KOPT-K1 (cell line): ENCODE results near the gene ARHGAP4.
A peak's percentile ranks its signal among the peaks of the same experiment; 100 is the strongest.

Source experiments
- H3K27ac ChIP-seq: fragments of 200-600 bp; sonication (generic); 2 replicates; pipeline ENCODE4 v1.5.1; 2016; ENCODE audit warnings: antibody characterized with exemption, mild to moderate bottlenecking, low read depth, low read length; ENCODE audit not compliant: poor library complexity, severe bottlenecking
- H3K36me3 ChIP-seq: fragments of 200-600 bp; sonication (generic); 2 replicates; pipeline ENCODE4 v1.5.1; 2017; ENCODE audit warnings: antibody characterized with exemption, mild to moderate bottlenecking, low read length, moderate library complexity; ENCODE audit not compliant: insufficient read depth
- H3K9me3 ChIP-seq: fragments of 200-600 bp; sonication (generic); 2 replicates; pipeline ENCODE4 v1.5.1; 2017; ENCODE audit warnings: antibody characterized with exemption, low read length, mild to moderate bottlenecking; ENCODE audit not compliant: insufficient read depth, poor library complexity, severe bottlenecking

The ARHGAP4 gene

GRCh38 chrX:153880440-153880815 is 45.6 kb downstream of the ARHGAP4 start:
- H3K9me3 ChIP-seq = no peaks in the 10 kb centered on the region
- H3K36me3 ChIP-seq = no peaks in the 10 kb centered on the region
- no peak overlapping the region for H3K27ac ChIP-seq

GRCh38 chrX:153879741-153880439 is 46.2 kb downstream of the ARHGAP4 start:
- H3K9me3 ChIP-seq = no peaks in the 10 kb centered on the region
- no peaks in the 10 kb centered on the region for H3K36me3 ChIP-seq
- H3K27ac ChIP-seq = peak overlapping the region; percentile 14

- Histone ChIP-seq H3K36me3 (no peaks in the 10 kb centered on the region), H3K27ac (peak overlapping the region; percentile 14), H3K9me3 (no peaks in the 10 kb centered on the region)
Observed at GRCh38 chrX:153878969-153879653, 47.0 kb downstream of the ARHGAP4 start.

GRCh38 chrX:153878345-153878744 is 47.7 kb downstream of the ARHGAP4 start:
- Histone ChIP-seq H3K9me3 (no peaks in the 10 kb centered on the region), H3K36me3 (no peaks in the 10 kb centered on the region), H3K27ac (peak overlapping the region; percentile 13)

GRCh38 chrX:153877571-153878261 is 48.3 kb downstream of the ARHGAP4 start:
- peak overlapping the region; percentile 13 for H3K27ac ChIP-seq

GRCh38 chrX:153876112-153876491 is 50.0 kb downstream of the ARHGAP4 start:
- no peaks in the 10 kb centered on the region for H3K9me3 ChIP-seq

More at GRCh38 chrX:153877571-153878261, 48.3 kb downstream of the ARHGAP4 start:
- Histone ChIP-seq H3K36me3 (no peaks in the 10 kb centered on the region), H3K9me3 (no peaks in the 10 kb centered on the region)

GRCh38 chrX:153875391-153876111 is 50.5 kb downstream of the ARHGAP4 start:
- H3K9me3 ChIP-seq = no peaks in the 10 kb centered on the region
- no peaks in the 10 kb centered on the region for H3K36me3 ChIP-seq
- H3K27ac ChIP-seq = no peak overlapping the region

More at GRCh38 chrX:153876112-153876491, 50.0 kb downstream of the ARHGAP4 start:
- Histone ChIP-seq H3K27ac (no peak overlapping the region), H3K36me3 (no peaks in the 10 kb centered on the region)

- Histone ChIP-seq H3K9me3 (no peaks in the 10 kb centered on the region), H3K27ac (no peak overlapping the region), H3K36me3 (no peaks in the 10 kb centered on the region)
Observed at GRCh38 chrX:153874366-153875125, 51.5 kb downstream of the ARHGAP4 start.

- Histone ChIP-seq H3K27ac (no peak overlapping the region), H3K9me3 (no peaks in the 10 kb centered on the region), H3K36me3 (no peaks in the 10 kb centered on the region)
Observed at GRCh38 chrX:153874085-153874365, 52.0 kb downstream of the ARHGAP4 start.

- no peaks in the 10 kb centered on the region for H3K9me3 ChIP-seq
- no peak overlapping the region for H3K27ac ChIP-seq
- H3K36me3 ChIP-seq = no peaks in the 10 kb centered on the region
Observed at GRCh38 chrX:153873282-153874084, 52.6 kb downstream of the ARHGAP4 start.

GRCh38 chrX:153871946-153872878 is 53.9 kb downstream of the ARHGAP4 start:
- Histone ChIP-seq H3K36me3 (no peaks in the 10 kb centered on the region), H3K27ac (no peak overlapping the region), H3K9me3 (no peaks in the 10 kb centered on the region)

- Histone ChIP-seq H3K36me3 (no peaks in the 10 kb centered on the region), H3K9me3 (no peaks in the 10 kb centered on the region), H3K27ac (no peak overlapping the region)
Observed at GRCh38 chrX:153871451-153871850, 54.6 kb downstream of the ARHGAP4 start.

- no peaks in the 10 kb centered on the region for H3K9me3 ChIP-seq
- no peak overlapping the region for H3K27ac ChIP-seq
- H3K36me3 ChIP-seq = no peaks in the 10 kb centered on the region
Observed at GRCh38 chrX:153870791-153871360, 55.2 kb downstream of the ARHGAP4 start.
